Ovary (tissue), 3 donors: ENCODE measurements around the gene MMP28.

Experiments
- EP300 ChIP-seq: sonication (generic); formaldehyde crosslinking; IDR thresholded peaks from one replicate; pipeline ENCODE4 v1.6.1; 2017; ENCODE audit warnings: antibody characterized with exemption
- POLR2A ChIP-seq: fragments of 450-650 bp; IDR thresholded peaks from one replicate; pipeline ENCODE4 v1.6.1; 2017; ENCODE audit warnings: antibody characterized with exemption, mild to moderate bottlenecking, moderate library complexity
- TF ChIP-seq, protein P1 (sequence below), 3 donors: fragments of 450-650 bp in 2 of 3; fragments of 200-600 bp in 1 of 3; IDR thresholded peaks; one replicate each; pipeline versions ENCODE4 v1.5.1 to v1.8.0; 2016 to 2022; ENCODE audit warnings: antibody characterized with exemption in 3 of 3, mild to moderate bottlenecking in 1 of 3
- donor health status: DM: no; HTN: no; CAD: no.

- TF ChIP-seq POLR2A (no peak), EP300 (no peak)
- TF ChIP-seq, protein P1, sequence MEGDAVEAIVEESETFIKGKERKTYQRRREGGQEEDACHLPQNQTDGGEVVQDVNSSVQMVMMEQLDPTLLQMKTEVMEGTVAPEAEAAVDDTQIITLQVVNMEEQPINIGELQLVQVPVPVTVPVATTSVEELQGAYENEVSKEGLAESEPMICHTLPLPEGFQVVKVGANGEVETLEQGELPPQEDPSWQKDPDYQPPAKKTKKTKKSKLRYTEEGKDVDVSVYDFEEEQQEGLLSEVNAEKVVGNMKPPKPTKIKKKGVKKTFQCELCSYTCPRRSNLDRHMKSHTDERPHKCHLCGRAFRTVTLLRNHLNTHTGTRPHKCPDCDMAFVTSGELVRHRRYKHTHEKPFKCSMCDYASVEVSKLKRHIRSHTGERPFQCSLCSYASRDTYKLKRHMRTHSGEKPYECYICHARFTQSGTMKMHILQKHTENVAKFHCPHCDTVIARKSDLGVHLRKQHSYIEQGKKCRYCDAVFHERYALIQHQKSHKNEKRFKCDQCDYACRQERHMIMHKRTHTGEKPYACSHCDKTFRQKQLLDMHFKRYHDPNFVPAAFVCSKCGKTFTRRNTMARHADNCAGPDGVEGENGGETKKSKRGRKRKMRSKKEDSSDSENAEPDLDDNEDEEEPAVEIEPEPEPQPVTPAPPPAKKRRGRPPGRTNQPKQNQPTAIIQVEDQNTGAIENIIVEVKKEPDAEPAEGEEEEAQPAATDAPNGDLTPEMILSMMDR (IDR thresholded peaks at IDR 0.05) = no peak
These were observed 47.0 kb downstream of the MMP28 start for GRCh38 chr17:35748341-35748841.
